Left lung (tissue), 10 donors: ENCODE data around the gene BAZ1A. TPM values are rescaled to one million over a fixed set of nuclear protein-coding genes. Genes with fewer than 3 reads are reported as not detected.
"Not testable (repeated sequence)": the region's sequence is repeated elsewhere in the genome, so short reads cannot be mapped to it uniquely, and the experiment has no call there.

Source experiments
- ATAC-seq: fragments of 200-7000 bp; cut with Tn5 transposase; one replicate; pipeline ENCODE4 v1.9.1; 2020; ENCODE audit warnings: moderate library complexity
- DNase-seq, 4 donors: peaks; one replicate each; pipeline ENCODE4 v3.0.0-alpha.2; 2013 to 2020
- H3K27ac ChIP-seq, 2 donors: fragments of 200-600 bp; sonication (generic) in 1 of 2; one replicate each; pipeline versions ENCODE4 v1.5.0 to v1.8.0; 2020 to 2021
- H3K27me3 ChIP-seq, 2 donors: fragments of 200-600 bp; sonication (generic) in 1 of 2; one replicate each; pipeline versions ENCODE4 v1.5.0 to v1.8.0; 2020 to 2021
- H3K36me3 ChIP-seq, 2 donors: fragments of 200-600 bp; sonication (generic) in 1 of 2; one replicate each; pipeline versions ENCODE4 v1.5.0 to v1.8.0; 2020 to 2021
- H3K4me1 ChIP-seq, 2 donors: fragments of 200-600 bp; one replicate each; pipeline ENCODE4 v1.8.0; 2021
- H3K4me3 ChIP-seq, 2 donors: fragments of 200-600 bp; sonication (generic) in 1 of 2; one replicate each; pipeline versions ENCODE4 v1.5.0 to v1.8.0; 2020 to 2021; ENCODE audit warnings: mild to moderate bottlenecking in 1 of 2
- H3K9me3 ChIP-seq, 2 donors: fragments of 200-600 bp; sonication (generic) in 1 of 2; one replicate each; pipeline versions ENCODE4 v1.5.0 to v1.8.0; 2020 to 2021
- intact Hi-C, 2 donors: fragments of 100-400 bp; cut with DNase I; formaldehyde crosslinking; loops; one replicate each; pipeline versions ENCODE4 v1.11.2 to v1.14.2; 2022
- polyA plus RNA-seq, 6 donors: library from polyadenylated mRNA; unstranded; fragments of 120-200 nt; gene quantifications; one replicate each; pipeline ENCODE4 v1.2.1, GENCODE V29; 2013; ENCODE audit not compliant: insufficient read length in 6 of 6
- total RNA-seq, 2 donors: library from RNA; stranded (reverse); fragmentation: NEBNext Ultra II Directional; extraction: Animal tissue kit (Norgen Biotek cat#: 25700); gene quantifications; one replicate each; pipeline ENCODE4 v1.2.1, GENCODE V29; 2021
- TF ChIP-seq, protein P1 (sequence below), 2 donors: fragments of 200-600 bp; sonication (generic) in 1 of 2; IDR thresholded peaks; one replicate each; pipeline versions ENCODE4 v1.5.0 to v1.8.0; 2021; ENCODE audit warnings: antibody characterized with exemption in 2 of 2
- donor health status: DM: no; HTN: yes; CAD: no.
- donor health status: DM: no; HTN: no; CAD: no.

The BAZ1A gene
- total and polyA plus RNA-seq, 8 donors, result 30.4 to 50.4 (median 33.9) TPM

- H3K27me3 ChIP-seq, result no peaks in the 10 kb centered on the region
- TF ChIP-seq, protein P1, sequence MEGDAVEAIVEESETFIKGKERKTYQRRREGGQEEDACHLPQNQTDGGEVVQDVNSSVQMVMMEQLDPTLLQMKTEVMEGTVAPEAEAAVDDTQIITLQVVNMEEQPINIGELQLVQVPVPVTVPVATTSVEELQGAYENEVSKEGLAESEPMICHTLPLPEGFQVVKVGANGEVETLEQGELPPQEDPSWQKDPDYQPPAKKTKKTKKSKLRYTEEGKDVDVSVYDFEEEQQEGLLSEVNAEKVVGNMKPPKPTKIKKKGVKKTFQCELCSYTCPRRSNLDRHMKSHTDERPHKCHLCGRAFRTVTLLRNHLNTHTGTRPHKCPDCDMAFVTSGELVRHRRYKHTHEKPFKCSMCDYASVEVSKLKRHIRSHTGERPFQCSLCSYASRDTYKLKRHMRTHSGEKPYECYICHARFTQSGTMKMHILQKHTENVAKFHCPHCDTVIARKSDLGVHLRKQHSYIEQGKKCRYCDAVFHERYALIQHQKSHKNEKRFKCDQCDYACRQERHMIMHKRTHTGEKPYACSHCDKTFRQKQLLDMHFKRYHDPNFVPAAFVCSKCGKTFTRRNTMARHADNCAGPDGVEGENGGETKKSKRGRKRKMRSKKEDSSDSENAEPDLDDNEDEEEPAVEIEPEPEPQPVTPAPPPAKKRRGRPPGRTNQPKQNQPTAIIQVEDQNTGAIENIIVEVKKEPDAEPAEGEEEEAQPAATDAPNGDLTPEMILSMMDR (IDR thresholded peaks at IDR 0.05), result no peak
- no peaks in the 10 kb centered on the region for H3K4me1 ChIP-seq
- H3K4me3 ChIP-seq, result no peak overlapping the region
- H3K27ac ChIP-seq, result no peak overlapping the region
- intact Hi-C loops, result no loop called here
- H3K9me3 ChIP-seq, result no peaks in the 10 kb centered on the region
- peaks cover 0 to 34% of the 10 kb centered on the region in 2 donors for H3K36me3 ChIP-seq
- DNase-seq (no peak), ATAC-seq (no peak)
Observed at GRCh38 chr14:34749408-34749807, 125.8 kb downstream of the BAZ1A start.

GRCh38 chr14:34742270-34743115, 132.7 kb downstream of the BAZ1A start:
- H3K9me3 ChIP-seq, result no peaks in the 10 kb centered on the region
- DNase-seq (no peak), ATAC-seq (no peak)
- TF ChIP-seq, protein P1 (IDR thresholded peaks at IDR 0.05), result no peak
- H3K36me3 ChIP-seq, result no peaks in the 10 kb centered on the region
- peaks cover 0 to 9% of the 10 kb centered on the region in 2 donors for H3K4me1 ChIP-seq
- H3K27ac ChIP-seq, result no peak overlapping the region
- intact Hi-C loops, result no loop called here
- H3K4me3 ChIP-seq, result no peak overlapping the region
- H3K27me3 ChIP-seq, result no peaks in the 10 kb centered on the region

DNA sequence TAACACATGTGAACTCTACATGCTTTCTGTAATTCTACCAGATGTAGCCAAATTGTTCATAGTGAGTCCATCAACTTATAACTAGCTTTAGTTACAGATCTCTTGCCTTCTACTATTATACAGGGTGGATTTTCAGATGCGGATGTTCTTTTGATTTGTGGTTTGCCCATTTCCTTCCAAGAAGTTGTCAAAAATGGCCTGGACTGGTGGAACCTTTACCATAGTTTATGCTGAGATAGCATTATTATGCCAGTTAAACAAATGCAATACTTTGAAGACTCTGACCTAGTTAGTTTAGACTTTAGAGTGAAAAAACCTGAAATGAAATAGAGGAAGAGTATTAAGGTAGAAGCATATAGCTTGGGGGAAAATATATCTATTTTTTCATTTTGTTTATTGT, 133.3 kb downstream of the BAZ1A start:
- no peaks in the 10 kb centered on the region for H3K9me3 ChIP-seq
- no peak overlapping the region for H3K27ac ChIP-seq
- TF ChIP-seq, protein P1 (IDR thresholded peaks at IDR 0.05), result no peak
- H3K36me3 ChIP-seq, result no peaks in the 10 kb centered on the region
- no peaks in the 10 kb centered on the region for H3K27me3 ChIP-seq
- ATAC-seq, result no peak
- intact Hi-C loops, result no loop called here
- H3K4me1 ChIP-seq, result peaks cover 0 to 9% of the 10 kb centered on the region in 2 donors
- DNase-seq, result no peak
- no peak overlapping the region for H3K4me3 ChIP-seq

GRCh38 chr14:34740139-34740538, 135.0 kb downstream of the BAZ1A start:
- H3K9me3 ChIP-seq, H3K4me1 ChIP-seq, intact Hi-C loops, H3K27me3 ChIP-seq, ATAC-seq, H3K36me3 ChIP-seq, DNase-seq, H3K27ac ChIP-seq, H3K4me3 ChIP-seq: not testable (repeated sequence)

DNA sequence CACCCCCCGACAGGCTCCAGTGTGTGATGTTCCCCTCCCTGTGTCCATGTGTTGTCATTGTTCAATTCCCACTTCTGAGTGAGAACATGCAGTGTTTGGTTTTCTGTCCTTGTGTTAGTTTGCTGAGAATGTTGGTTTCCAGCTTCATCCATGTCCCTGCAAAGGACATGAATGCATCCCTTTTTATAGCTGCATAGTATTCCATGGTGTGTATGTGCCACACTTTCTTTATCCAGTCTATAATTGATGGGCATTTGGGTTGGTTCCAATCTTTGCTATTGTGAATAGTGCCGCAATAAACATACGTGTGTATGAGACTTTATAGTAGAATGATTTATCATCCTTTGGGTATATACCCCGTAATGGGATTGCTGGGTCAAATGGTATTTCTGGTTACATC, 138.1 kb downstream of the BAZ1A start:
- H3K27ac ChIP-seq, DNase-seq, H3K36me3 ChIP-seq, H3K27me3 ChIP-seq, intact Hi-C loops, ATAC-seq, H3K9me3 ChIP-seq, H3K4me3 ChIP-seq, H3K4me1 ChIP-seq: not testable (repeated sequence)

DNA sequence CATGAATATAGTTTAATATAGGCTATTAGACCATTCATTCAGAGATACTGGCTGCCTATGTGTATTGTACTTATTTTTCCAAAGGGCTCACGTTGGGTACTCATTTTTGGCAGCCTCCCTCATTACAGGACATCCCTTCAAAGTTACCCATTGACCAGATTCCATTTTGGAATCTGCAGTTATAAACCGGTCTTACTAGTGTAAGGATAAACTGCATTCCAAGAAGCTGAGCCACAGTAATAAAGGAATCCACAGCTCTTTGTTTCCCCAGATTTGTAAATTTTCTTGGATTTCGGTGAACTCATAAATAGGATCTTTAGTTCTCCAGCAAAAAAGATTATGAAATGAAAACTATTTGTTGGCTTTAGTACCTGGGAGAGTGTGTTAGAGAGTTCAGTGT, 141.9 kb downstream of the BAZ1A start:
- Histone ChIP-seq H3K4me3 (no peak overlapping the region), H3K27ac (no peak overlapping the region), H3K4me1 (no peaks in the 10 kb centered on the region), H3K9me3 (no peaks in the 10 kb centered on the region), H3K27me3 (no peaks in the 10 kb centered on the region), H3K36me3 (no peaks in the 10 kb centered on the region)
- peak; percentile 40 for ATAC-seq
- peak in 1 of 4 donors; percentile 17 for DNase-seq
- intact Hi-C loops, result no loop called here
- TF ChIP-seq, protein P1 (IDR thresholded peaks at IDR 0.05), result no peak
